ENCODE results near the gene ARHGAP27.
A peak's percentile ranks its signal among the peaks of the same experiment; 100 is the strongest.
"Not testable (repeated sequence)": the region's sequence is repeated elsewhere in the genome, so short reads cannot be mapped to it uniquely, and the experiment has no call there.

The ARHGAP27 gene

GRCh38 chr17:45432405-45433158 lies at the start of gene ARHGAP27:
Gene ARHGAP27 (minus strand): TSS chr17:45432870. CDS start chr17:45430279, 2,591 bp downstream.
- Mint-ChIP-seq H3K4me1 (peaks cover 27 to 57% of the 10 kb centered on the region in 2 donors), H3K27me3 (no peaks in the 10 kb centered on the region), H3K27ac (peak within 1 kb of the TSS; percentile 75), H3K9me3 (no peaks in the 10 kb centered on the region), H3K36me3 (peaks cover 7 to 17% of the 10 kb centered on the region in 2 donors), H3K4me3 (peak within 1 kb of the TSS; percentile 83 to 84)
- ATAC-seq (replicated peaks) (no peak), DNase-seq (no peak)

- not testable (repeated sequence) for ATAC-seq (replicated peaks); DNase-seq; H3K27ac Mint-ChIP-seq; H3K9me3 Mint-ChIP-seq; H3K4me3 Mint-ChIP-seq; H3K27me3 Mint-ChIP-seq
- H3K36me3 Mint-ChIP-seq: peaks cover 9 to 12% of the 10 kb centered on the region in 2 donors
- peaks cover 13 to 21% of the 10 kb centered on the region in 2 donors for H3K4me1 Mint-ChIP-seq
Measured at GRCh38 chr17:45482317-45482716, 49.6 kb upstream of the ARHGAP27 start.

GRCh38 chr17:45475436-45475835 lies 42.8 kb upstream of the ARHGAP27 start:
- H3K4me3 Mint-ChIP-seq; H3K9me3 Mint-ChIP-seq; H3K27ac Mint-ChIP-seq; H3K27me3 Mint-ChIP-seq; DNase-seq; H3K4me1 Mint-ChIP-seq; ATAC-seq (replicated peaks): not testable (repeated sequence)
- peaks cover 23 to 39% of the 10 kb centered on the region in 2 donors for H3K36me3 Mint-ChIP-seq

- H3K36me3 Mint-ChIP-seq: peaks cover 15 to 31% of the 10 kb centered on the region in 2 donors
- H3K27me3 Mint-ChIP-seq; H3K4me3 Mint-ChIP-seq; ATAC-seq (replicated peaks); H3K4me1 Mint-ChIP-seq; H3K27ac Mint-ChIP-seq; H3K9me3 Mint-ChIP-seq; DNase-seq: not testable (repeated sequence)
Measured at GRCh38 chr17:45472249-45472648, 39.6 kb upstream of the ARHGAP27 start.

- H3K27ac Mint-ChIP-seq; H3K4me1 Mint-ChIP-seq; H3K27me3 Mint-ChIP-seq; H3K9me3 Mint-ChIP-seq; H3K4me3 Mint-ChIP-seq; ATAC-seq (replicated peaks); DNase-seq: not testable (repeated sequence)
- H3K36me3 Mint-ChIP-seq: peaks cover 7 to 18% of the 10 kb centered on the region in 2 donors
Measured at GRCh38 chr17:45469204-45469563, 36.5 kb upstream of the ARHGAP27 start.

GRCh38 chr17:45468293-45469203 lies 35.9 kb upstream of the ARHGAP27 start:
- not testable (repeated sequence) for DNase-seq; H3K27me3 Mint-ChIP-seq; ATAC-seq (replicated peaks); H3K4me3 Mint-ChIP-seq; H3K4me1 Mint-ChIP-seq; H3K27ac Mint-ChIP-seq; H3K9me3 Mint-ChIP-seq
- peaks cover 5 to 17% of the 10 kb centered on the region in 2 donors for H3K36me3 Mint-ChIP-seq

- not testable (repeated sequence) for H3K9me3 Mint-ChIP-seq
Measured at GRCh38 chr17:45461524-45462327, 29.1 kb upstream of the ARHGAP27 start.

GRCh38 chr17:45460422-45460821 lies 27.8 kb upstream of the ARHGAP27 start:
- ATAC-seq (replicated peaks); H3K27ac Mint-ChIP-seq; H3K4me3 Mint-ChIP-seq; DNase-seq; H3K9me3 Mint-ChIP-seq; H3K27me3 Mint-ChIP-seq: not testable (repeated sequence)
- Mint-ChIP-seq H3K36me3 (peaks cover 18 to 26% of the 10 kb centered on the region in 2 donors), H3K4me1 (peaks cover 12 to 25% of the 10 kb centered on the region in 2 donors)

More at GRCh38 chr17:45461524-45462327, 29.1 kb upstream of the ARHGAP27 start:
- ATAC-seq (replicated peaks): peak; percentile 98 to 99
- H3K27me3 Mint-ChIP-seq, H3K4me3 Mint-ChIP-seq: not testable (repeated sequence)
- H3K27ac Mint-ChIP-seq: peak overlapping the region; percentile 37
- H3K4me1 Mint-ChIP-seq: peaks cover 12 to 25% of the 10 kb centered on the region in 2 donors
- H3K36me3 Mint-ChIP-seq: peaks cover 10 to 17% of the 10 kb centered on the region in 2 donors
- peak; percentile 83 for DNase-seq

GRCh38 chr17:45454341-45454740 lies 21.7 kb upstream of the ARHGAP27 start:
- H3K36me3 Mint-ChIP-seq: peaks cover 36 to 38% of the 10 kb centered on the region in 2 donors
- ATAC-seq (replicated peaks): not testable (repeated sequence)

GRCh38 chr17:45453731-45454130 lies 21.1 kb upstream of the ARHGAP27 start:
- not testable (repeated sequence) for H3K4me3 Mint-ChIP-seq, H3K9me3 Mint-ChIP-seq, H3K27me3 Mint-ChIP-seq, H3K27ac Mint-ChIP-seq, DNase-seq
- peaks cover 38% of the 10 kb centered on the region in 2 donors for H3K36me3 Mint-ChIP-seq
- ATAC-seq (replicated peaks): peak in 1 of 2 donors; percentile 31
- H3K4me1 Mint-ChIP-seq: peaks cover 16 to 26% of the 10 kb centered on the region in 2 donors

More at GRCh38 chr17:45454341-45454740, 21.7 kb upstream of the ARHGAP27 start:
- peaks cover 19 to 26% of the 10 kb centered on the region in 2 donors for H3K4me1 Mint-ChIP-seq
- not testable (repeated sequence) for DNase-seq, H3K9me3 Mint-ChIP-seq, H3K27ac Mint-ChIP-seq, H3K4me3 Mint-ChIP-seq, H3K27me3 Mint-ChIP-seq

GRCh38 chr17:45453225-45453534 lies 20.5 kb upstream of the ARHGAP27 start:
- peaks cover 16 to 24% of the 10 kb centered on the region in 2 donors for H3K4me1 Mint-ChIP-seq
- peak in 1 of 2 donors; percentile 12 for ATAC-seq (replicated peaks)
- not testable (repeated sequence) for H3K27me3 Mint-ChIP-seq, H3K27ac Mint-ChIP-seq, DNase-seq, H3K4me3 Mint-ChIP-seq, H3K9me3 Mint-ChIP-seq
- H3K36me3 Mint-ChIP-seq: peaks cover 40 to 41% of the 10 kb centered on the region in 2 donors

GRCh38 chr17:45452329-45453224 lies 19.9 kb upstream of the ARHGAP27 start:
- peak; percentile 66 to 74 for ATAC-seq (replicated peaks)
- H3K4me1 Mint-ChIP-seq: peaks cover 16 to 21% of the 10 kb centered on the region in 2 donors
- peak overlapping the region; percentile 14 for H3K27ac Mint-ChIP-seq
- not testable (repeated sequence) for DNase-seq, H3K27me3 Mint-ChIP-seq, H3K4me3 Mint-ChIP-seq, H3K9me3 Mint-ChIP-seq
- peaks cover 44 to 47% of the 10 kb centered on the region in 2 donors for H3K36me3 Mint-ChIP-seq

- ATAC-seq (replicated peaks): peak; percentile 44 to 48
- not testable (repeated sequence) for H3K27me3 Mint-ChIP-seq, H3K4me3 Mint-ChIP-seq, DNase-seq, H3K9me3 Mint-ChIP-seq, H3K27ac Mint-ChIP-seq
- Mint-ChIP-seq H3K36me3 (peaks cover 44 to 53% of the 10 kb centered on the region in 2 donors), H3K4me1 (peaks cover 16 to 21% of the 10 kb centered on the region in 2 donors)
Measured at GRCh38 chr17:45451660-45452059, 19.0 kb upstream of the ARHGAP27 start.

Data from stimulated activated naive B cell treated with anti-CD40 and anti-IgM and Interleukin-4, amounts not matched to agents 10 μg/mL and 1 μg/mL and 100 μg/mL, for 72 hours (primary cell).